ENCODE results near the gene TFR2. TPM values are rescaled to one million over a fixed set of nuclear protein-coding genes. Genes with fewer than 3 reads are reported as not detected.
A peak's percentile ranks its signal among the peaks of the same experiment; 100 is the strongest.

The TFR2 gene
- total RNA-seq, 1 experiment from 2014 or later, result 11.8 TPM

DNA sequence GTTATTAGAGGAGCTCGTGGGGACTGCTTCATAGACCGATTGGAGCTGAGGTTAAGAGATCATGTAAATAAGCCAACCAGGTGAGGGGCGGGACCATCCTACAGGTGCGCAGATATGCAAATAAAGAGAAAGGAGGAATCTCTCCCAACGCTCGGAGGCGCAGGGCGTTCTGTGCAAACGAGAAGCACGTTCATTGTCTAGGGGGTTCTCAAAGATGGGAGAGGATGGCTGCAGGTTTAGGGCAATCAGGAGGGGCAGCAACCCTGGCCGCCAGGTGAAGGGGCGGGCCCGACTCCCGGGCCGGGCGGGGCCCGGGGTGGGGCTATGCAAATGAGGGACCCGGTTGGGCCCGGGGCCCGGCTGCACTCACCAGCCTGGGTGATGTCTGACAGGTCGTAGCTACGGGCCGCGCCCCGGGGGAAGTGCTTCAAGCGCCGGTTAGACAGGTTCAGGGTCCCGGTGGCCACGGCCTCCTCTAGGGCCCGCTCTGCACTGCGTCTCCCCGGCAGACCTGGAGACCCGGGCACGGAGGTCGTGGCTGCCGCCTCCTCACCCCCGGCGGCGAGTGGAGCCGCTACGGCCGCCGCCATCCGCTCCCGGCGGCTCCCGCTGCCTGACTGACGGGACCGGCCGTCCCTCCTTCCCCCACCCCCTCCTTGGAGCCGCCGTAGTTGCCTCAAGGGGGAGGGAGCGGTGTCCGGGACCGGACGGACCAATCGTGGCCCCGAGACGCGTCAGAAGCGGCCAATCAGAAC is 55.7 kb downstream of the TFR2 start, which contains the start of gene LRCH4 (continued):
- TF ChIP-seq, protein P1, sequence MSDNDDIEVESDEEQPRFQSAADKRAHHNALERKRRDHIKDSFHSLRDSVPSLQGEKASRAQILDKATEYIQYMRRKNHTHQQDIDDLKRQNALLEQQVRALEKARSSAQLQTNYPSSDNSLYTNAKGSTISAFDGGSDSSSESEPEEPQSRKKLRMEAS (IDR thresholded peaks at IDR 0.05), result no peak
- TF ChIP-seq TCF7L2 (IDR thresholded peaks at IDR 0.05; ENCODE audit: borderline replicate concordance, extremely low read depth, insufficient read depth, insufficient read length) (peak; percentile 29), SRF (IDR thresholded peaks at IDR 0.05; ENCODE audit: low read depth) (no peak), SP1 (IDR thresholded peaks at IDR 0.05; ENCODE audit: low read depth) (no peak), EZH2 (IDR thresholded peaks at IDR 0.05) (no peak), EZH2phosphoT487 (IDR thresholded peaks at IDR 0.05; ENCODE audit: borderline replicate concordance) (no peak), CEBPB (IDR thresholded peaks at IDR 0.05; ENCODE audit: low read depth) (no peak), ZFX (IDR thresholded peaks at IDR 0.05) (peak; percentile 41; the same call in 1 of the 2 replicates), POLR2A (IDR thresholded peaks at IDR 0.05; ENCODE audit: borderline replicate concordance, extremely low read depth, insufficient read depth, insufficient read length) (peak; percentile 55), YY1 (IDR thresholded peaks at IDR 0.05; ENCODE audit: extremely low read depth, insufficient replicate concordance, low read depth, low read length) (peak; percentile 72), JUND (IDR thresholded peaks at IDR 0.05) (no peak), CBX3 (IDR thresholded peaks at IDR 0.05; ENCODE audit: low read depth) (no peak)
- TF ChIP-seq, protein P2, sequence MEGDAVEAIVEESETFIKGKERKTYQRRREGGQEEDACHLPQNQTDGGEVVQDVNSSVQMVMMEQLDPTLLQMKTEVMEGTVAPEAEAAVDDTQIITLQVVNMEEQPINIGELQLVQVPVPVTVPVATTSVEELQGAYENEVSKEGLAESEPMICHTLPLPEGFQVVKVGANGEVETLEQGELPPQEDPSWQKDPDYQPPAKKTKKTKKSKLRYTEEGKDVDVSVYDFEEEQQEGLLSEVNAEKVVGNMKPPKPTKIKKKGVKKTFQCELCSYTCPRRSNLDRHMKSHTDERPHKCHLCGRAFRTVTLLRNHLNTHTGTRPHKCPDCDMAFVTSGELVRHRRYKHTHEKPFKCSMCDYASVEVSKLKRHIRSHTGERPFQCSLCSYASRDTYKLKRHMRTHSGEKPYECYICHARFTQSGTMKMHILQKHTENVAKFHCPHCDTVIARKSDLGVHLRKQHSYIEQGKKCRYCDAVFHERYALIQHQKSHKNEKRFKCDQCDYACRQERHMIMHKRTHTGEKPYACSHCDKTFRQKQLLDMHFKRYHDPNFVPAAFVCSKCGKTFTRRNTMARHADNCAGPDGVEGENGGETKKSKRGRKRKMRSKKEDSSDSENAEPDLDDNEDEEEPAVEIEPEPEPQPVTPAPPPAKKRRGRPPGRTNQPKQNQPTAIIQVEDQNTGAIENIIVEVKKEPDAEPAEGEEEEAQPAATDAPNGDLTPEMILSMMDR (IDR thresholded peaks at IDR 0.05 in 2 of 3, conservative IDR thresholded peaks at IDR 0.05 in 1 of 3; ENCODE audit: borderline replicate concordance in 1 of 3, insufficient read depth in 1 of 3, low read depth in 2 of 3, low read length in 2 of 3), result 0 out of 6 replicates have a peak, but pooled peaks of 1 of the 3 experiments have one; percentile 6

All from HCT116 (cell line).